ENCODE results near the gene MYBPHL.
A peak's percentile ranks its signal among the peaks of the same experiment; 100 is the strongest.

Gene MYBPHL

GRCh38 chr1:109265741-109266330 is 41.0 kb downstream of the MYBPHL start:
- no peak for DNase-seq (ENCODE audit: low read depth in 2 of 2)

GRCh38 chr1:109265016-109265415 is 41.8 kb downstream of the MYBPHL start:
- no peak for DNase-seq (ENCODE audit: low read depth in 2 of 2)

- no peak for DNase-seq (ENCODE audit: low read depth in 2 of 2)
Observed at GRCh38 chr1:109264379-109264755, 42.4 kb downstream of the MYBPHL start.

- peak; percentile 42 to 77 for DNase-seq (ENCODE audit: low read depth in 2 of 2)
Observed at GRCh38 chr1:109263597-109264378, 43.0 kb downstream of the MYBPHL start.

GRCh38 chr1:109263234-109263596 is 43.6 kb downstream of the MYBPHL start:
- DNase-seq (ENCODE audit: low read depth in 2 of 2): no peak

GRCh38 chr1:109262231-109263055 is 44.4 kb downstream of the MYBPHL start:
- DNase-seq (ENCODE audit: low read depth in 2 of 2): no peak

GRCh38 chr1:109261578-109261977 is 45.2 kb downstream of the MYBPHL start:
- DNase-seq (ENCODE audit: low read depth in 2 of 2): no peak

- DNase-seq (ENCODE audit: low read depth in 2 of 2): no peak
Observed at GRCh38 chr1:109261006-109261405, 45.8 kb downstream of the MYBPHL start.

GRCh38 chr1:109259674-109260557 is 46.9 kb downstream of the MYBPHL start:
- DNase-seq (ENCODE audit: low read depth in 2 of 2): no peak

- DNase-seq (ENCODE audit: low read depth in 2 of 2): no peak
Observed at GRCh38 chr1:109258481-109259466, 48.0 kb downstream of the MYBPHL start.

GRCh38 chr1:109257682-109258421 is 49.0 kb downstream of the MYBPHL start:
- no peak for DNase-seq (ENCODE audit: low read depth in 2 of 2)

- no peak for DNase-seq (ENCODE audit: low read depth in 2 of 2)
Observed at GRCh38 chr1:109256971-109257681, 49.7 kb downstream of the MYBPHL start.

GRCh38 chr1:109256085-109256484 is 50.7 kb downstream of the MYBPHL start:
- DNase-seq (ENCODE audit: low read depth in 2 of 2): no peak

- no peak for DNase-seq (ENCODE audit: low read depth in 2 of 2)
Observed at GRCh38 chr1:109255678-109256077, 51.1 kb downstream of the MYBPHL start.

GRCh38 chr1:109255097-109255651 is 51.6 kb downstream of the MYBPHL start:
- DNase-seq (ENCODE audit: low read depth in 2 of 2): no peak

- DNase-seq (ENCODE audit: low read depth in 2 of 2): no peak
Observed at GRCh38 chr1:109254621-109255096, 52.2 kb downstream of the MYBPHL start.

GRCh38 chr1:109253803-109254620 is 52.8 kb downstream of the MYBPHL start:
- no peak for DNase-seq (ENCODE audit: low read depth in 2 of 2)

Measured in stimulated activated CD4-positive, alpha-beta T cell treated with anti-CD3 and anti-CD28 coated beads, Interleukin-1b, Interleukin-23, amount 100 ng/mL, for 1 hour (primary cell).